Neural cell (in vitro differentiated cells): Measurements from ENCODE around the gene AKT1S1. TPM values are rescaled to one million over a fixed set of nuclear protein-coding genes. Genes with fewer than 3 reads are reported as not detected.

Experiments used
- H2AFZ ChIP-seq: fragments of 200-600, 300-800 bp; sonication (generic), shearing (Covaris generic); 2 replicates; pipeline ENCODE4 v1.6.0; 2014; ENCODE audit warnings: low read depth, mild to moderate bottlenecking, antibody characterized with exemption, low read length, moderate library complexity
- H3F3A ChIP-seq: fragments of 200-600 bp; shearing (Covaris generic); 2 replicates; pipeline ENCODE4 v1.6.1; 2016; ENCODE audit warnings: mild to moderate bottlenecking, moderate library complexity, mixed read lengths, antibody characterized with exemption, low read length; ENCODE audit not compliant: insufficient read depth, poor library complexity, severe bottlenecking
- H3K27ac ChIP-seq: fragments of 200-600, 300-800 bp; sonication (generic), shearing (Covaris generic); 2 replicates; pipeline ENCODE4 v1.5.1; 2014; ENCODE audit warnings: mild to moderate bottlenecking, low read length, moderate library complexity
- H3K27me3 ChIP-seq: fragments of 300-800, 200-600 bp; sonication (generic), shearing (Covaris generic); 2 replicates; pipeline ENCODE4 v1.6.0; 2014; ENCODE audit warnings: mild to moderate bottlenecking, low read depth, low read length, moderate library complexity; ENCODE audit not compliant: insufficient read depth
- H3K36me3 ChIP-seq: fragments of 300-800, 200-600 bp; sonication (generic), shearing (Covaris generic); 2 replicates; pipeline ENCODE4 v1.5.1; 2014; ENCODE audit warnings: mild to moderate bottlenecking, antibody characterized with exemption, low read length, moderate library complexity; ENCODE audit not compliant: insufficient read depth
- H3K4me2 ChIP-seq: fragments of 300-800, 200-600 bp; sonication (generic), shearing (Covaris generic); 2 replicates; pipeline ENCODE4 v1.6.0; 2014; ENCODE audit warnings: mild to moderate bottlenecking, low read length
- H3K4me3 ChIP-seq: fragments of 300-800, 200-600 bp; sonication (generic), shearing (Covaris generic); 2 replicates; pipeline ENCODE4 v1.5.1; 2014; ENCODE audit warnings: mild to moderate bottlenecking, low read length, moderate library complexity
- H3K79me2 ChIP-seq: fragments of 200-600 bp; shearing (Covaris generic); replicated peaks from 2 replicates; pipeline ENCODE4 v1.6.0; 2014; ENCODE audit warnings: mild to moderate bottlenecking, low read length, moderate library complexity; ENCODE audit not compliant: insufficient read depth
- H3K9ac ChIP-seq: fragments of 300-800, 200-600 bp; sonication (generic), shearing (Covaris generic); 2 replicates; pipeline ENCODE4 v1.6.1; 2016; ENCODE audit warnings: mild to moderate bottlenecking, low read length, mixed read lengths
- H3K9me2 ChIP-seq: fragments of 200-600 bp; shearing (Covaris generic); 2 replicates; pipeline ENCODE4 v1.6.1; 2016; ENCODE audit warnings: mild to moderate bottlenecking, low read length, mixed read lengths; ENCODE audit not compliant: insufficient read depth
- H3K9me3 ChIP-seq: fragments of 200-600, 300-800 bp; sonication (generic), shearing (Covaris generic); 2 replicates; pipeline ENCODE4 v1.6.1; 2016; ENCODE audit warnings: mild to moderate bottlenecking, mixed run types, low read length, moderate library complexity, mixed read lengths
- H4K20me1 ChIP-seq: fragments of 200-600 bp; shearing (Covaris generic); 2 replicates; pipeline ENCODE4 v1.6.1; 2016; ENCODE audit warnings: mild to moderate bottlenecking, mixed run types; ENCODE audit not compliant: insufficient read depth
- EP300 ChIP-seq: fragments of 450-650 bp; conservative IDR thresholded peaks from 2 replicates; pipeline ENCODE4 v1.6.1; 2014; ENCODE audit warnings: antibody characterized with exemption, mild to moderate bottlenecking, moderate library complexity; ENCODE audit not compliant: poor library complexity, severe bottlenecking
- EZH2 ChIP-seq: fragments of 200-600, 300-800 bp; shearing (Covaris generic), sonication (generic); IDR thresholded peaks from 2 replicates; pipeline ENCODE4 v1.6.1; 2014; ENCODE audit warnings: antibody characterized with exemption, low read length, borderline replicate concordance, mild to moderate bottlenecking; ENCODE audit not compliant: insufficient read depth, poor library complexity, severe bottlenecking
- MXI1 ChIP-seq: fragments of 450-650 bp; conservative IDR thresholded peaks from 2 replicates; pipeline ENCODE4 v1.6.1; 2014; ENCODE audit warnings: antibody characterized with exemption, mild to moderate bottlenecking; ENCODE audit not compliant: poor library complexity, severe bottlenecking
- POLR2AphosphoS5 ChIP-seq: IDR thresholded peaks from 2 replicates; pipeline ENCODE4 v1.6.1; 2012
- RAD21 ChIP-seq: fragments of 450-650 bp; conservative IDR thresholded peaks from 2 replicates; pipeline ENCODE4 v1.6.1; 2014; ENCODE audit warnings: antibody characterized with exemption, mild to moderate bottlenecking, moderate library complexity
- SMC3 ChIP-seq: fragments of 450-650 bp; conservative IDR thresholded peaks from 2 replicates; pipeline ENCODE4 v1.6.1; 2014; ENCODE audit warnings: antibody characterized with exemption, mild to moderate bottlenecking, moderate library complexity; ENCODE audit not compliant: poor library complexity
- TAF1 ChIP-seq: IDR thresholded peaks from 2 replicates; pipeline ENCODE4 v1.6.1; 2012; ENCODE audit warnings: low read depth
- polyA plus RNA-seq: library from polyadenylated mRNA; depleted of rRNA; stranded (reverse); fragments of >200 nt; gene quantifications from 2 replicates; pipeline ENCODE4 v1.2.3, GENCODE V29; 2014
- TF ChIP-seq, protein P1 (sequence below): IDR thresholded peaks from 2 replicates; pipeline ENCODE4 v1.6.1; 2012; ENCODE audit warnings: borderline replicate concordance
- TF ChIP-seq, protein P2 (sequence below): fragments of 450-650 bp; IDR thresholded peaks from 2 replicates; pipeline ENCODE4 v1.5.1; 2014; ENCODE audit warnings: antibody characterized with exemption, mild to moderate bottlenecking, moderate library complexity; ENCODE audit not compliant: poor library complexity, severe bottlenecking

The AKT1S1 gene
- polyA plus RNA-seq, 1 donor from 2014 or later: 4.8 TPM

DNA sequence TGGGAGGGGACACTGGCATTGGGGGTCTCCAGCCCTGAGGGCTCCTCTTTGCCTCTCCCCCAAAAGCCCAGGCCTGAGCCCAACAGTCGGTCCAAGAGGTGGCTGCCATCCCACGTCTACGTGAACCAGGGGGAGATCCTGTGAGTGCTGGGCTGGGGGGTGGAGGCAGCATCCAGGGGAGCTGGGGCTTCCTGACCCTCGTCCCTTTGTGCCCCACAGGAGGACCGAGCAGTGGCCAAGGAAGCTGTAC lies 19.4 kb downstream of the AKT1S1 start:
- H3K27me3 ChIP-seq: no peaks in the 10 kb centered on the region
- no peaks in the 10 kb centered on the region for H3K36me3 ChIP-seq
- H2AFZ ChIP-seq: no peak overlapping the region
- TF ChIP-seq EZH2 (no peak), TAF1 (no peak), POLR2AphosphoS5 (no peak), SMC3 (no peak), MXI1 (no peak), RAD21 (no peak), EP300 (no peak)
- TF ChIP-seq, protein P1, sequence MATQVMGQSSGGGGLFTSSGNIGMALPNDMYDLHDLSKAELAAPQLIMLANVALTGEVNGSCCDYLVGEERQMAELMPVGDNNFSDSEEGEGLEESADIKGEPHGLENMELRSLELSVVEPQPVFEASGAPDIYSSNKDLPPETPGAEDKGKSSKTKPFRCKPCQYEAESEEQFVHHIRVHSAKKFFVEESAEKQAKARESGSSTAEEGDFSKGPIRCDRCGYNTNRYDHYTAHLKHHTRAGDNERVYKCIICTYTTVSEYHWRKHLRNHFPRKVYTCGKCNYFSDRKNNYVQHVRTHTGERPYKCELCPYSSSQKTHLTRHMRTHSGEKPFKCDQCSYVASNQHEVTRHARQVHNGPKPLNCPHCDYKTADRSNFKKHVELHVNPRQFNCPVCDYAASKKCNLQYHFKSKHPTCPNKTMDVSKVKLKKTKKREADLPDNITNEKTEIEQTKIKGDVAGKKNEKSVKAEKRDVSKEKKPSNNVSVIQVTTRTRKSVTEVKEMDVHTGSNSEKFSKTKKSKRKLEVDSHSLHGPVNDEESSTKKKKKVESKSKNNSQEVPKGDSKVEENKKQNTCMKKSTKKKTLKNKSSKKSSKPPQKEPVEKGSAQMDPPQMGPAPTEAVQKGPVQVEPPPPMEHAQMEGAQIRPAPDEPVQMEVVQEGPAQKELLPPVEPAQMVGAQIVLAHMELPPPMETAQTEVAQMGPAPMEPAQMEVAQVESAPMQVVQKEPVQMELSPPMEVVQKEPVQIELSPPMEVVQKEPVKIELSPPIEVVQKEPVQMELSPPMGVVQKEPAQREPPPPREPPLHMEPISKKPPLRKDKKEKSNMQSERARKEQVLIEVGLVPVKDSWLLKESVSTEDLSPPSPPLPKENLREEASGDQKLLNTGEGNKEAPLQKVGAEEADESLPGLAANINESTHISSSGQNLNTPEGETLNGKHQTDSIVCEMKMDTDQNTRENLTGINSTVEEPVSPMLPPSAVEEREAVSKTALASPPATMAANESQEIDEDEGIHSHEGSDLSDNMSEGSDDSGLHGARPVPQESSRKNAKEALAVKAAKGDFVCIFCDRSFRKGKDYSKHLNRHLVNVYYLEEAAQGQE: no peak
- TF ChIP-seq, protein P2, sequence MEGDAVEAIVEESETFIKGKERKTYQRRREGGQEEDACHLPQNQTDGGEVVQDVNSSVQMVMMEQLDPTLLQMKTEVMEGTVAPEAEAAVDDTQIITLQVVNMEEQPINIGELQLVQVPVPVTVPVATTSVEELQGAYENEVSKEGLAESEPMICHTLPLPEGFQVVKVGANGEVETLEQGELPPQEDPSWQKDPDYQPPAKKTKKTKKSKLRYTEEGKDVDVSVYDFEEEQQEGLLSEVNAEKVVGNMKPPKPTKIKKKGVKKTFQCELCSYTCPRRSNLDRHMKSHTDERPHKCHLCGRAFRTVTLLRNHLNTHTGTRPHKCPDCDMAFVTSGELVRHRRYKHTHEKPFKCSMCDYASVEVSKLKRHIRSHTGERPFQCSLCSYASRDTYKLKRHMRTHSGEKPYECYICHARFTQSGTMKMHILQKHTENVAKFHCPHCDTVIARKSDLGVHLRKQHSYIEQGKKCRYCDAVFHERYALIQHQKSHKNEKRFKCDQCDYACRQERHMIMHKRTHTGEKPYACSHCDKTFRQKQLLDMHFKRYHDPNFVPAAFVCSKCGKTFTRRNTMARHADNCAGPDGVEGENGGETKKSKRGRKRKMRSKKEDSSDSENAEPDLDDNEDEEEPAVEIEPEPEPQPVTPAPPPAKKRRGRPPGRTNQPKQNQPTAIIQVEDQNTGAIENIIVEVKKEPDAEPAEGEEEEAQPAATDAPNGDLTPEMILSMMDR: no peak
- H3K27ac ChIP-seq: no peak overlapping the region
- peaks cover 35% of the 10 kb centered on the region for H4K20me1 ChIP-seq
- no peak overlapping the region for H3K4me3 ChIP-seq
- no peak overlapping the region for H3K9ac ChIP-seq
- H3F3A ChIP-seq: no peaks in the 10 kb centered on the region
- H3K4me2 ChIP-seq: no peak overlapping the region
- peaks cover 24% of the 10 kb centered on the region for H3K79me2 ChIP-seq
- no peaks in the 10 kb centered on the region for H3K9me2 ChIP-seq
- H3K9me3 ChIP-seq: no peaks in the 10 kb centered on the region

DNA sequence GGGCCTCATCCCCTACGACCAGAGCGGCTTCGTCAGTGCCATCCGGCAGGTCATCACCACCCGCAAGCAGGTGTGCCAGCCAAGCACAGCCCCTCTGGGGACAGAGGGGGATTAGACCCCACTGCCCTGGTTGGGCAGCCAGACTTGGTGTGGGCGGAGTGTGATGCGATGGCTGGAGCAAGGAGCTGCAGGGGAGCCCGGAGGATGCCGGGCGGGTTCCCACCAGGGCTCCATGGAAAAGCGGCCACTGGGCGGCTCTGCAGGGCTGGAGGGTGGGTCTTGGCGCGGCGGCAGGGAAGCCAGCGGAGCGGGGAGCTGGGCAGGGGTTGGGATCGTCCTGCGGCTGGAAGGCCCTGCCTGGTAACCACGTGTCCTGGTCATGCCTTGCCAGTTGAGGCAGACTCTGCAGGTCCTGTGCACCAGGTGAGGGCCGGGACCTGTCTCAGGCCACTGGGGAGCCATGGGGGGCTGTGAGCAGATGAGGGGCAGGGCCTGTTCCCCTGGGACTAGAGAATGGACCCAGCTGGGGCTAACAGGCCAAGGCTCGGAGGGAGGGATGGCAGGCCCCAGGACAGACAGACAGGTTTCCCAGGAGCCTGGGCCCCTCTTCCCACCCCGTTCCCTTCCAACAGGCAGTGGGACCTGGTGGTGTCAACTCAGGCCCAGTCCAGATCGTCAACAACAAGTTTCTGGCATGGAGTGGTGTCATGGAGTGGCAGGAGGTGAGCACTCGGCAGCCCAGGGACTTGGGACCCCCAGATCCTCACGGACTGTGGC lies 19.9 kb downstream of the AKT1S1 start:
- TF ChIP-seq EP300: no peak
- Histone ChIP-seq H4K20me1 (peaks cover 40% of the 10 kb centered on the region), H3K27ac (no peak overlapping the region)

More for the DNA sequence above, 19.9 kb downstream of the AKT1S1 start:
- Histone ChIP-seq H2AFZ (no peak overlapping the region), H3K36me3 (no peaks in the 10 kb centered on the region), H3K9me2 (no peaks in the 10 kb centered on the region), H3K4me3 (no peak overlapping the region), H3K27me3 (no peaks in the 10 kb centered on the region), H3K9ac (no peak overlapping the region), H3K9me3 (no peaks in the 10 kb centered on the region), H3K4me2 (no peak overlapping the region), H3F3A (no peaks in the 10 kb centered on the region), H3K79me2 (peaks cover 29% of the 10 kb centered on the region)
